SK-N-SH (cell line): Measurements from ENCODE around the gene DNHD1. TPM values are rescaled to one million over a fixed set of nuclear protein-coding genes. Genes with fewer than 3 reads are reported as not detected.

Source experiments
- CTCF ChIA-PET: fragments of 300-600, 350-600 bp; formaldehyde crosslinking; extraction: SDS; loops from one replicate; lab custom pipeline; 2021; lab: Yijun Ruan, JAX
- POLR2A ChIA-PET: fragments of 350-600 bp; sonication (Branson Sonifier 250); formaldehyde crosslinking; extraction: SDS; loops from one replicate; lab custom pipeline; 2020; ENCODE audit warnings: antibody characterized with exemption, inconsistent platforms; lab: Yijun Ruan, JAX
- DNase-seq: peaks from one replicate; pipeline ENCODE4 v3.0.0; 2012
- H2AFZ ChIP-seq: fragments of 200-600 bp; sonication (generic); 2 replicates; pipeline ENCODE4 v1.8.1; 2016; ENCODE audit warnings: antibody characterized with exemption, mild to moderate bottlenecking, low read depth
- H3F3A ChIP-seq: fragments of 200-600 bp; sonication (generic); replicated peaks from 2 replicates; pipeline ENCODE3; 2016; ENCODE audit warnings: antibody characterized with exemption, mild to moderate bottlenecking; ENCODE audit not compliant: insufficient read depth
- H3K27ac ChIP-seq, 2 experiments: fragments of 200-500 bp in 1 of 2; fragments of 200-600 bp in 1 of 2; sonication (Bioruptor generic) in 1 of 2; sonication (generic), shearing (Covaris generic) in 1 of 2; 2 replicates each; pipeline versions ENCODE4 v1.5.1 to v1.6.1; 2014 to 2016; ENCODE audit warnings: low read depth in 2 of 2, inconsistent platforms in 1 of 2, low read length in 1 of 2, mild to moderate bottlenecking in 1 of 2, mixed read lengths in 1 of 2
- H3K27me3 ChIP-seq: fragments of 200-600 bp; sonication (generic), shearing (Covaris generic); 2 replicates; pipeline ENCODE4 v1.6.1; 2016; ENCODE audit warnings: mixed run types; ENCODE audit not compliant: insufficient read depth
- H3K36me3 ChIP-seq, 2 experiments: fragments of 200-500 bp in 1 of 2; fragments of 200-600 bp in 1 of 2; sonication (Bioruptor generic) in 1 of 2; sonication (generic) in 1 of 2; replicated peaks in 1 of 2; 2 replicates each; pipeline versions ENCODE3 to v1.5.1; 2014 to 2016; ENCODE audit warnings: low read length in 1 of 2, mild to moderate bottlenecking in 1 of 2; ENCODE audit not compliant: insufficient read depth in 2 of 2, control insufficient read depth in 1 of 2
- H3K4me1 ChIP-seq, 2 experiments: fragments of 200-500 bp in 1 of 2; fragments of 200-600 bp in 1 of 2; sonication (Bioruptor generic) in 1 of 2; sonication (generic), shearing (Covaris generic) in 1 of 2; 2 replicates each; pipeline versions ENCODE4 v1.5.1 to v1.6.1; 2014 to 2016; ENCODE audit warnings: low read depth in 1 of 2, low read length in 1 of 2, mixed run types in 1 of 2; ENCODE audit not compliant: insufficient read depth in 2 of 2, control insufficient read depth in 1 of 2
- H3K4me2 ChIP-seq: fragments of 200-600 bp; sonication (generic), shearing (Covaris generic); 2 replicates; pipeline ENCODE4 v1.6.1; 2017; ENCODE audit warnings: mixed run types
- H3K4me3 ChIP-seq, 2 experiments: fragments of 200-500 bp in 1 of 2; fragments of 200-600 bp in 1 of 2; sonication (Bioruptor generic) in 1 of 2; sonication (generic), shearing (Covaris generic) in 1 of 2; 2 replicates each; pipeline versions ENCODE4 v1.5.1 to v1.8.1; 2014 to 2016; ENCODE audit warnings: low read depth in 2 of 2, inconsistent platforms in 1 of 2, low read length in 1 of 2, mild to moderate bottlenecking in 1 of 2, mixed read lengths in 1 of 2, moderate library complexity in 1 of 2
- H3K79me2 ChIP-seq: fragments of 200-600 bp; sonication (generic); 2 replicates; pipeline ENCODE4 v1.8.1; 2017; ENCODE audit warnings: mild to moderate bottlenecking; ENCODE audit not compliant: insufficient read depth
- H3K9ac ChIP-seq: fragments of 200-600 bp; sonication (generic); 2 replicates; pipeline ENCODE4 v1.6.1; 2017; ENCODE audit warnings: mixed run types
- H3K9me2 ChIP-seq: fragments of 200-600 bp; sonication (generic); 2 replicates; pipeline ENCODE4 v1.6.1; 2017; ENCODE audit warnings: mixed run types
- H3K9me3 ChIP-seq: fragments of 200-600 bp; sonication (generic); 2 replicates; pipeline ENCODE4 v1.6.1; 2017; ENCODE audit warnings: mixed run types, mild to moderate bottlenecking, moderate library complexity
- H4K20me1 ChIP-seq: fragments of 200-600 bp; sonication (generic); 2 replicates; pipeline ENCODE4 v1.6.1; 2017; ENCODE audit warnings: mild to moderate bottlenecking, mixed run types; ENCODE audit not compliant: insufficient read depth
- CHD2 ChIP-seq: fragments of 150-350 bp; IDR thresholded peaks from 2 replicates; pipeline ENCODE4 v1.6.1; 2018; ENCODE audit warnings: low read length; ENCODE audit not compliant: partially characterized antibody
- EP300 ChIP-seq, 2 experiments: IDR thresholded peaks; 2 replicates each; pipeline versions ENCODE4 v1.4.0 to v1.6.1; 2012; ENCODE audit warnings: borderline replicate concordance in 1 of 2, low read depth in 1 of 2, low read length in 1 of 2
- EZH2phosphoT487 ChIP-seq: fragments of 200-600 bp; sonication (generic); IDR thresholded peaks from 2 replicates; pipeline ENCODE4 v1.6.1; 2017; ENCODE audit warnings: low read depth, mixed run types, mild to moderate bottlenecking, antibody characterized with exemption, moderate library complexity, borderline replicate concordance
- FOSL2 ChIP-seq: IDR thresholded peaks from 2 replicates; pipeline ENCODE4 v1.4.0; 2012; ENCODE audit warnings: low read depth, mild to moderate bottlenecking, moderate library complexity, borderline replicate concordance
- FOXM1 ChIP-seq: IDR thresholded peaks from 2 replicates; pipeline ENCODE4 v1.4.0; 2012; ENCODE audit warnings: low read depth, mild to moderate bottlenecking
- IRF3 ChIP-seq: fragments of 150-350 bp; IDR thresholded peaks from 2 replicates; pipeline ENCODE4 v1.6.1; 2016; ENCODE audit warnings: mild to moderate bottlenecking, low read depth, low read length
- MAX ChIP-seq: IDR thresholded peaks from 2 replicates; pipeline ENCODE4 v1.4.0; 2012; ENCODE audit warnings: low read depth
- MXI1 ChIP-seq: IDR thresholded peaks from 2 replicates; pipeline ENCODE4 v1.6.1; 2012; ENCODE audit warnings: mild to moderate bottlenecking, low read depth, low read length, improper control_type of control experiment
- NFIC ChIP-seq: IDR thresholded peaks from 2 replicates; pipeline ENCODE4 v1.4.0; 2012; ENCODE audit warnings: borderline replicate concordance
- PBX3 ChIP-seq: IDR thresholded peaks from 2 replicates; pipeline ENCODE4; 2012
- RAD21 ChIP-seq: IDR thresholded peaks from 2 replicates; pipeline ENCODE4 v1.6.1; 2012; ENCODE audit warnings: mild to moderate bottlenecking, low read length
- RCOR1 ChIP-seq: fragments of 150-350 bp; IDR thresholded peaks from 2 replicates; pipeline ENCODE4 v1.6.1; 2017; ENCODE audit warnings: antibody characterized with exemption, low read length
- RXRA ChIP-seq: IDR thresholded peaks from 2 replicates; pipeline ENCODE4 v1.4.0; 2012; ENCODE audit warnings: low read depth, mild to moderate bottlenecking, borderline replicate concordance
- TAF1 ChIP-seq: IDR thresholded peaks from 2 replicates; pipeline ENCODE4 v1.6.1; 2012; ENCODE audit warnings: low read depth, mild to moderate bottlenecking, low read length, moderate library complexity, borderline replicate concordance
- TEAD4 ChIP-seq: IDR thresholded peaks from 2 replicates; pipeline ENCODE4 v1.4.0; 2012; ENCODE audit warnings: mild to moderate bottlenecking, borderline replicate concordance; ENCODE audit not compliant: insufficient read depth
- USF1 ChIP-seq: IDR thresholded peaks from 2 replicates; pipeline ENCODE4 v1.4.0; 2012; ENCODE audit warnings: low read depth, borderline replicate concordance
- USF2 ChIP-seq: fragments of 150-350 bp; IDR thresholded peaks from 2 replicates; pipeline ENCODE4 v1.6.1; 2017; ENCODE audit warnings: antibody characterized with exemption, low read length, low read depth, borderline replicate concordance
- YY1 ChIP-seq: IDR thresholded peaks from 2 replicates; pipeline ENCODE4 v1.4.0; 2012; ENCODE audit warnings: low read depth, mild to moderate bottlenecking
- ZBTB33 ChIP-seq: IDR thresholded peaks from 2 replicates; pipeline ENCODE4 v1.4.0; 2012; ENCODE audit warnings: low read depth, borderline replicate concordance
- WGBS: methylation state at CpG from one replicate; pipeline ENCODE4 v1.1.6; 2017; ENCODE audit warnings: low lambda C conversion rate; 5-methylcytosine and 5-hydroxymethylcytosine counted together
- polyA plus RNA-seq, 3 experiments: library from polyadenylated mRNA; depleted of rRNA; stranded (reverse); fragments of >200 nt; gene quantifications; 2 replicates each; pipeline ENCODE4 v1.2.3, GENCODE V29; 2012

Gene DNHD1
- polyA plus RNA-seq, 1 of the 3 experiments (the other 2 are of a cell fraction) = 5.3 TPM

- Histone ChIP-seq H3K79me2 (no peaks in the 10 kb centered on the region), H3K27me3 (no peaks in the 10 kb centered on the region), H4K20me1 (no peaks in the 10 kb centered on the region), H3K9ac (no peak overlapping the region), H3K4me1 (no peaks in the 10 kb centered on the region), H3K36me3 (peaks cover 11 to 55% of the 10 kb centered on the region in 2 experiments), H3K4me3 (no peak overlapping the region), H3K27ac (no peak overlapping the region), H3F3A (no peaks in the 10 kb centered on the region), H3K4me2 (no peak overlapping the region), H3K9me3 (no peaks in the 10 kb centered on the region), H3K9me2 (no peaks in the 10 kb centered on the region), H2AFZ (no peak overlapping the region)
- CTCF ChIA-PET = interaction anchor here (1.3 to 14.7 kb wide), 4 partner anchors 10 to 71 kb away, joined by 3 to 360 read pairs (median 6); no protein-coding TSS in a partner anchor
- TF ChIP-seq YY1 = no peak
- 88% methylated on average over 3 of the region's 3 CpGs for WGBS
- DNase-seq = no peak
- POLR2A ChIA-PET = no interaction called here
Measured at GRCh38 chr11:6448574-6448973, 48.5 kb upstream of the DNHD1 start.

- Histone ChIP-seq H3F3A (no peaks in the 10 kb centered on the region), H2AFZ (no peak overlapping the region), H3K9ac (no peak overlapping the region), H3K9me3 (no peaks in the 10 kb centered on the region), H4K20me1 (no peaks in the 10 kb centered on the region), H3K27ac (no peak overlapping the region), H3K4me3 (no peak overlapping the region), H3K4me2 (no peak overlapping the region), H3K27me3 (no peaks in the 10 kb centered on the region), H3K9me2 (no peaks in the 10 kb centered on the region), H3K4me1 (no peaks in the 10 kb centered on the region), H3K79me2 (no peaks in the 10 kb centered on the region), H3K36me3 (peaks cover 15 to 86% of the 10 kb centered on the region in 2 experiments)
- CTCF ChIA-PET = interaction anchor here (0.6 to 6.2 kb wide), 6 partner anchors 8 to 1061 kb away, joined by 3 to 51 read pairs (median 8); partner anchors contain the start of gene PPFIBP2
- DNase-seq = no peak
- 87% methylated on average over 3 of the region's 3 CpGs for WGBS
- TF ChIP-seq RCOR1 (no peak), RAD21 (no peak), TEAD4 (no peak), IRF3 (no peak), CHD2 (no peak), PBX3 (no peak), YY1 (no peak), ZBTB33 (no peak), MAX (no peak), RXRA (no peak), FOXM1 (no peak), USF2 (no peak), MXI1 (no peak), NFIC (no peak), EP300 (IDR thresholded peaks at IDR 0.05; ENCODE audit: borderline replicate concordance in 1 of 2, low read depth in 1 of 2, low read length in 1 of 2) (no peak), USF1 (no peak), EZH2phosphoT487 (no peak), TAF1 (no peak), FOSL2 (no peak)
- POLR2A ChIA-PET = no interaction called here
Measured at GRCh38 chr11:6452219-6452618, 44.9 kb upstream of the DNHD1 start.
